Adrenal gland (tissue), 5 donors: ENCODE data around the gene BCAS4.

Experiments
- POLR2A ChIP-seq, 2 donors: fragments of 450-650 bp; IDR thresholded peaks; one replicate each; pipeline ENCODE4 v1.6.1; 2017; ENCODE audit warnings: antibody characterized with exemption in 2 of 2, mild to moderate bottlenecking in 2 of 2, moderate library complexity in 1 of 2
- TF ChIP-seq, protein P1 (sequence below), 6 experiments: fragments of 450-650 bp in 4 of 6; fragments of 200-600 bp in 2 of 6; sonication (generic) in 1 of 6; IDR thresholded peaks; 1 replicate in 5 of 6; 2 replicates in 1 of 6; pipeline versions ENCODE4 v1.5.1 to v1.8.0; 2016 to 2021; ENCODE audit warnings: antibody characterized with exemption in 6 of 6, mild to moderate bottlenecking in 2 of 6, moderate library complexity in 1 of 6
- donor health status: DM: no; HTN: no; CAD: no.

DNA sequence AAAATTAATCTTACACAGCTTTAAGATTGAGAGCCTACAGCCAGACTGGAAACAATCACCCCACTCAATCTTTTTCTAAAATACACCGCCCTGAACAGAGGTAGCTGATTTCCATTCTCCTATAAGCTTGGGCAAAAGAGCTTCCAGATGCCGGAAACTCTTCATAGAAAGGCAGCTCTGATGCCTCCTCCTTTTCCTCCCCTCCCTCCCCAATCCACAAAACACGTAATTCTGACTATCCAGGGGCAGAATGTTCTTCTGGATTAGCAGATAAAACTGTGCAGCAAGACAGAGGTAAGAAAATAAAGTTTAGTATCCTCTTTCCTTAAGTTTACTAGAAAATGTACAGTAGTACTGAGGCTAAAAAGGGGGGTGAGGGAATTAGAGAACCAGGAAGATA, 120.6 kb downstream of the BCAS4 start:
- TF ChIP-seq POLR2A (IDR thresholded peaks at IDR 0.05): no peak
- TF ChIP-seq, protein P1, sequence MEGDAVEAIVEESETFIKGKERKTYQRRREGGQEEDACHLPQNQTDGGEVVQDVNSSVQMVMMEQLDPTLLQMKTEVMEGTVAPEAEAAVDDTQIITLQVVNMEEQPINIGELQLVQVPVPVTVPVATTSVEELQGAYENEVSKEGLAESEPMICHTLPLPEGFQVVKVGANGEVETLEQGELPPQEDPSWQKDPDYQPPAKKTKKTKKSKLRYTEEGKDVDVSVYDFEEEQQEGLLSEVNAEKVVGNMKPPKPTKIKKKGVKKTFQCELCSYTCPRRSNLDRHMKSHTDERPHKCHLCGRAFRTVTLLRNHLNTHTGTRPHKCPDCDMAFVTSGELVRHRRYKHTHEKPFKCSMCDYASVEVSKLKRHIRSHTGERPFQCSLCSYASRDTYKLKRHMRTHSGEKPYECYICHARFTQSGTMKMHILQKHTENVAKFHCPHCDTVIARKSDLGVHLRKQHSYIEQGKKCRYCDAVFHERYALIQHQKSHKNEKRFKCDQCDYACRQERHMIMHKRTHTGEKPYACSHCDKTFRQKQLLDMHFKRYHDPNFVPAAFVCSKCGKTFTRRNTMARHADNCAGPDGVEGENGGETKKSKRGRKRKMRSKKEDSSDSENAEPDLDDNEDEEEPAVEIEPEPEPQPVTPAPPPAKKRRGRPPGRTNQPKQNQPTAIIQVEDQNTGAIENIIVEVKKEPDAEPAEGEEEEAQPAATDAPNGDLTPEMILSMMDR (IDR thresholded peaks at IDR 0.05): no peak
